ENCODE results near the gene CEPT1. TPM values are rescaled to one million over a fixed set of nuclear protein-coding genes. Genes with fewer than 3 reads are reported as not detected.

CEPT1 gene
- total and polyA plus RNA-seq, 2 of the 4 experiments (the other 2 are of a cell fraction), result 13.3 to 27.4 TPM

DNA sequence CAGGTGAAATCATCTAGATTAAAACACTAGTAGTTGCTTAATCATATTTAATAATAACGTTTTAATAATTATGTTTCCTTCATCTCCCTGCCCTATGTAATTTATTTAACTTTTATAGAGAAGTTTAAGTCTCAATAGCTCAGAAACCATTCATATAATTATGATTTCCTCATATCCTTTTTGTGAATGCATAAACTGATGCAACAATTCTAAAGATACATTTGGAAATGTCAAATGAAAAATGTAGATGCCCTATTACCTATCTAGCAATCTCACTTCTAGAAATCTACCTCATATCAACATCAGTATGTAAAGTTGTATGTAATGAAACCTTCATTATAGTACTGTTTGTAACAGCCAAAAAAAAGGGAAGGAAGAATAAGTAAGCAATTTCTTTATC lies 10.6 kb upstream of the CEPT1 start:
- Histone ChIP-seq H3K23ac (ENCODE audit: low read depth, low read length) (no peak overlapping the region), H3K14ac (replicated peaks; ENCODE audit: low read depth, low read length) (no peak overlapping the region), H3K27ac (ENCODE audit: insufficient read depth, low read length) (no peak overlapping the region), H4K5ac (ENCODE audit: low read depth, low read length) (no peak overlapping the region), H3K4me2 (ENCODE audit: low read depth, low read length) (no peak overlapping the region), H4K91ac (ENCODE audit: insufficient read depth, low read depth, low read length) (no peak overlapping the region), H2AFZ (replicated peaks; ENCODE audit: low read length, poor library complexity) (no peak overlapping the region), H4K20me1 (ENCODE audit: insufficient read depth, low read length) (no peaks in the 10 kb centered on the region), H3K4ac (ENCODE audit: low read depth, low read length) (no peak overlapping the region), H2BK120ac (ENCODE audit: low read depth, low read length) (no peak overlapping the region), H2BK5ac (ENCODE audit: low read depth, low read length, poor library complexity, severe bottlenecking) (no peak overlapping the region), H3K18ac (ENCODE audit: low read depth, low read length) (no peak overlapping the region), H3K4me1 (ENCODE audit: control insufficient read depth, insufficient read depth, low read length) (no peaks in the 10 kb centered on the region), H3K27me3 (ENCODE audit: control insufficient read depth, insufficient read depth, low read length) (no peaks in the 10 kb centered on the region), H2BK15ac (ENCODE audit: low read depth, low read length) (no peak overlapping the region), H2AK5ac (ENCODE audit: low read depth, low read length) (no peak overlapping the region), H3K9me3 (ENCODE audit: control insufficient read depth, insufficient read depth, low read length) (no peaks in the 10 kb centered on the region), H3K56ac (ENCODE audit: extremely low read depth, insufficient read depth, low read length) (no peak overlapping the region), H3K79me1 (ENCODE audit: low read depth in 1 of 2, low read length in 2 of 2) (no peaks in the 10 kb centered on the region; a peak in 1 of 4 replicates), H3K9ac (ENCODE audit: low read depth, low read length) (no peak overlapping the region), H3K36me3 (ENCODE audit: control insufficient read depth, insufficient read depth, low read length) (peaks cover 7% of the 10 kb centered on the region), H2AK9ac (replicated peaks; ENCODE audit: low read depth, low read length, poor library complexity) (no peak overlapping the region), H4K8ac (ENCODE audit: low read depth in 2 of 2, low read length in 2 of 2) (no peak overlapping the region), H2BK20ac (ENCODE audit: low read depth, low read length) (no peak overlapping the region), H3K9me1 (ENCODE audit: insufficient read depth, low read length) (no peaks in the 10 kb centered on the region; the same call in 1 of the 2 replicates), H3K4me3 (ENCODE audit: insufficient read depth, low read depth, low read length) (no peak overlapping the region)
- BruUV-seq (replicated peaks), result no TSS peak
- in situ Hi-C loops (cut with MboI; ENCODE audit: low sequenced_read_pairs), result no loop called here
- ATAC-seq (ENCODE audit: low read depth) (no peak), DNase-seq (no peak)
- WGBS, 2 experiments (ENCODE audit: extremely low coverage in 2 of 2, insufficient read length in 1 of 2), result no CpG with 5 or more reads among the region's 1 CpG
- dilution Hi-C loops (cut with HindIII; ENCODE audit: low sequenced_read_pairs, unreplicated experiment), result no loop called here
- intact Hi-C loops (cut with micrococcal nuclease), result no loop called here
- CTCF ChIA-PET, result no interaction called here
- POLR2A ChIA-PET (ENCODE audit: unreplicated experiment), result no interaction called here
- TF ChIP-seq SMC3 (IDR thresholded peaks at IDR 0.05; ENCODE audit: low read depth, low read length) (no peak), POLR2A (IDR thresholded peaks at IDR 0.05; ENCODE audit: low read depth, low read length) (no peak), NFE2L2 (IDR thresholded peaks at IDR 0.05; ENCODE audit: low read depth, low read length) (no peak), MXI1 (IDR thresholded peaks at IDR 0.05; ENCODE audit: borderline replicate concordance, low read depth, low read length) (no peak), RFX5 (IDR thresholded peaks at IDR 0.05; ENCODE audit: low read depth, low read length) (no peak), BHLHE40 (IDR thresholded peaks at IDR 0.05; ENCODE audit: low read depth, low read length) (no peak), CHD1 (IDR thresholded peaks at IDR 0.05; ENCODE audit: low read depth, low read length) (no peak), FOS (IDR thresholded peaks at IDR 0.05; ENCODE audit: low read depth, low read length) (no peak), MAZ (IDR thresholded peaks at IDR 0.05; ENCODE audit: borderline replicate concordance, low read depth, low read length) (no peak)
- TF ChIP-seq, protein P1, sequence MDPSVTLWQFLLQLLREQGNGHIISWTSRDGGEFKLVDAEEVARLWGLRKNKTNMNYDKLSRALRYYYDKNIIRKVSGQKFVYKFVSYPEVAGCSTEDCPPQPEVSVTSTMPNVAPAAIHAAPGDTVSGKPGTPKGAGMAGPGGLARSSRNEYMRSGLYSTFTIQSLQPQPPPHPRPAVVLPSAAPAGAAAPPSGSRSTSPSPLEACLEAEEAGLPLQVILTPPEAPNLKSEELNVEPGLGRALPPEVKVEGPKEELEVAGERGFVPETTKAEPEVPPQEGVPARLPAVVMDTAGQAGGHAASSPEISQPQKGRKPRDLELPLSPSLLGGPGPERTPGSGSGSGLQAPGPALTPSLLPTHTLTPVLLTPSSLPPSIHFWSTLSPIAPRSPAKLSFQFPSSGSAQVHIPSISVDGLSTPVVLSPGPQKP (IDR thresholded peaks at IDR 0.05; ENCODE audit: borderline replicate concordance, low read depth, low read length), result no peak
- TF ChIP-seq, protein P2, sequence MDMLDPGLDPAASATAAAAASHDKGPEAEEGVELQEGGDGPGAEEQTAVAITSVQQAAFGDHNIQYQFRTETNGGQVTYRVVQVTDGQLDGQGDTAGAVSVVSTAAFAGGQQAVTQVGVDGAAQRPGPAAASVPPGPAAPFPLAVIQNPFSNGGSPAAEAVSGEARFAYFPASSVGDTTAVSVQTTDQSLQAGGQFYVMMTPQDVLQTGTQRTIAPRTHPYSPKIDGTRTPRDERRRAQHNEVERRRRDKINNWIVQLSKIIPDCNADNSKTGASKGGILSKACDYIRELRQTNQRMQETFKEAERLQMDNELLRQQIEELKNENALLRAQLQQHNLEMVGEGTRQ (IDR thresholded peaks at IDR 0.05; ENCODE audit: low read depth, low read length), result no peak

Data from IMR-90 (cell line).